H1 (cell line): ENCODE results near the gene PRKCH. TPM values are rescaled to one million over a fixed set of nuclear protein-coding genes. Genes with fewer than 3 reads are reported as not detected.

Experiments used
- YY1 ChIP-seq: IDR thresholded peaks from 2 replicates; pipeline ENCODE4 v1.6.1; 2011; ENCODE audit warnings: low read depth, mild to moderate bottlenecking, low read length
- polyA plus RNA-seq, 7 experiments: library from polyadenylated mRNA; depleted of rRNA in 3 of 7; stranded (reverse) in 5 of 7; unstranded in 2 of 7; fragments of >200 nt in 5 of 7; fragments of 200-250 nt in 2 of 7; gene quantifications; 1 replicate in 5 of 7; 2 replicates in 1 of 7; 4 replicates in 1 of 7; pipeline versions ENCODE4 v1.2.1 to v1.2.3, GENCODE V29; 2011 to 2013; ENCODE audit warnings: missing spikeins in 2 of 7, mixed read lengths in 2 of 7
- total RNA-seq: library from RNA; stranded (reverse); fragmentation: NEBNext Ultra II Directional; extraction: Animal tissue kit (Norgen Biotek cat#: 25700); gene quantifications from 2 replicates; pipeline ENCODE4 v1.2.1, GENCODE V29; 2021
- TF ChIP-seq, protein P1 (sequence below): fragments of 300-600 bp; sonication (generic); IDR thresholded peaks from 2 replicates; pipeline ENCODE4 v1.7.1; 2012; ENCODE audit warnings: low read length, moderate library complexity, mild to moderate bottlenecking, inconsistent platforms; ENCODE audit not compliant: insufficient replicate concordance

The PRKCH gene
- total and polyA plus RNA-seq, 2 of the 8 experiments (the other 6 are each of a cell fraction or from before 2014, with no cell fraction given), result 6.4 to 7.0 TPM

DNA sequence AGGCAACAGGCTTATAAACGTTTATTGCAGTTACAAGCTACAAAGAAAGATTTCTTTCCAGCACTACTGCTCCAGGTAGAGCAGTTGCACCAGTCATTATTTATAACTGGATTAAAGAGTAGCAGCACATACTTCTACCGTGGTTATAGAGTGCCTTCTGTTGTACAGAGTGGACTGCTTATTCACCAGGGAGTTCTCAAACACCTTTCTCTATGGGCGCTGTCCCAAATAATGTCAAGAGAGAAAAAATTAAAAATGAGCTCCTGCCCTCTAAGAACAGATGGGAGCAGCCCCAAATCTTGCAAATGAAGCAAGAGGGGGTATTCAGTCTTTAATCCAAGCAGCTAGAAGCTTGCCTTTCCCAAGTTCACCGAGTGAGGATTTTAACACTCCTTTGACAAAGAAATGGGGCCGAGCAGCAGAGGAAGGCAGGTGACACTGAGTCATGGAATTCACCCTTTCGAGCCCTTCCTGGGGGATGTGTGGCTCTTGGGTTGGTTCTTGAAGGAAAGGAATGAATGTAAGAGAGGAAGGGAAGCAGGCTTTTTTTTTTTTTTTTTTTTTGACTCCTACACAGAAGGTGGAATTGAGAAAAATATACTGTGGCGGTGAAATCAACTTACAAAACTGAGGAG is 181.2 kb downstream of the PRKCH start (continued):
- TF ChIP-seq, protein P1, sequence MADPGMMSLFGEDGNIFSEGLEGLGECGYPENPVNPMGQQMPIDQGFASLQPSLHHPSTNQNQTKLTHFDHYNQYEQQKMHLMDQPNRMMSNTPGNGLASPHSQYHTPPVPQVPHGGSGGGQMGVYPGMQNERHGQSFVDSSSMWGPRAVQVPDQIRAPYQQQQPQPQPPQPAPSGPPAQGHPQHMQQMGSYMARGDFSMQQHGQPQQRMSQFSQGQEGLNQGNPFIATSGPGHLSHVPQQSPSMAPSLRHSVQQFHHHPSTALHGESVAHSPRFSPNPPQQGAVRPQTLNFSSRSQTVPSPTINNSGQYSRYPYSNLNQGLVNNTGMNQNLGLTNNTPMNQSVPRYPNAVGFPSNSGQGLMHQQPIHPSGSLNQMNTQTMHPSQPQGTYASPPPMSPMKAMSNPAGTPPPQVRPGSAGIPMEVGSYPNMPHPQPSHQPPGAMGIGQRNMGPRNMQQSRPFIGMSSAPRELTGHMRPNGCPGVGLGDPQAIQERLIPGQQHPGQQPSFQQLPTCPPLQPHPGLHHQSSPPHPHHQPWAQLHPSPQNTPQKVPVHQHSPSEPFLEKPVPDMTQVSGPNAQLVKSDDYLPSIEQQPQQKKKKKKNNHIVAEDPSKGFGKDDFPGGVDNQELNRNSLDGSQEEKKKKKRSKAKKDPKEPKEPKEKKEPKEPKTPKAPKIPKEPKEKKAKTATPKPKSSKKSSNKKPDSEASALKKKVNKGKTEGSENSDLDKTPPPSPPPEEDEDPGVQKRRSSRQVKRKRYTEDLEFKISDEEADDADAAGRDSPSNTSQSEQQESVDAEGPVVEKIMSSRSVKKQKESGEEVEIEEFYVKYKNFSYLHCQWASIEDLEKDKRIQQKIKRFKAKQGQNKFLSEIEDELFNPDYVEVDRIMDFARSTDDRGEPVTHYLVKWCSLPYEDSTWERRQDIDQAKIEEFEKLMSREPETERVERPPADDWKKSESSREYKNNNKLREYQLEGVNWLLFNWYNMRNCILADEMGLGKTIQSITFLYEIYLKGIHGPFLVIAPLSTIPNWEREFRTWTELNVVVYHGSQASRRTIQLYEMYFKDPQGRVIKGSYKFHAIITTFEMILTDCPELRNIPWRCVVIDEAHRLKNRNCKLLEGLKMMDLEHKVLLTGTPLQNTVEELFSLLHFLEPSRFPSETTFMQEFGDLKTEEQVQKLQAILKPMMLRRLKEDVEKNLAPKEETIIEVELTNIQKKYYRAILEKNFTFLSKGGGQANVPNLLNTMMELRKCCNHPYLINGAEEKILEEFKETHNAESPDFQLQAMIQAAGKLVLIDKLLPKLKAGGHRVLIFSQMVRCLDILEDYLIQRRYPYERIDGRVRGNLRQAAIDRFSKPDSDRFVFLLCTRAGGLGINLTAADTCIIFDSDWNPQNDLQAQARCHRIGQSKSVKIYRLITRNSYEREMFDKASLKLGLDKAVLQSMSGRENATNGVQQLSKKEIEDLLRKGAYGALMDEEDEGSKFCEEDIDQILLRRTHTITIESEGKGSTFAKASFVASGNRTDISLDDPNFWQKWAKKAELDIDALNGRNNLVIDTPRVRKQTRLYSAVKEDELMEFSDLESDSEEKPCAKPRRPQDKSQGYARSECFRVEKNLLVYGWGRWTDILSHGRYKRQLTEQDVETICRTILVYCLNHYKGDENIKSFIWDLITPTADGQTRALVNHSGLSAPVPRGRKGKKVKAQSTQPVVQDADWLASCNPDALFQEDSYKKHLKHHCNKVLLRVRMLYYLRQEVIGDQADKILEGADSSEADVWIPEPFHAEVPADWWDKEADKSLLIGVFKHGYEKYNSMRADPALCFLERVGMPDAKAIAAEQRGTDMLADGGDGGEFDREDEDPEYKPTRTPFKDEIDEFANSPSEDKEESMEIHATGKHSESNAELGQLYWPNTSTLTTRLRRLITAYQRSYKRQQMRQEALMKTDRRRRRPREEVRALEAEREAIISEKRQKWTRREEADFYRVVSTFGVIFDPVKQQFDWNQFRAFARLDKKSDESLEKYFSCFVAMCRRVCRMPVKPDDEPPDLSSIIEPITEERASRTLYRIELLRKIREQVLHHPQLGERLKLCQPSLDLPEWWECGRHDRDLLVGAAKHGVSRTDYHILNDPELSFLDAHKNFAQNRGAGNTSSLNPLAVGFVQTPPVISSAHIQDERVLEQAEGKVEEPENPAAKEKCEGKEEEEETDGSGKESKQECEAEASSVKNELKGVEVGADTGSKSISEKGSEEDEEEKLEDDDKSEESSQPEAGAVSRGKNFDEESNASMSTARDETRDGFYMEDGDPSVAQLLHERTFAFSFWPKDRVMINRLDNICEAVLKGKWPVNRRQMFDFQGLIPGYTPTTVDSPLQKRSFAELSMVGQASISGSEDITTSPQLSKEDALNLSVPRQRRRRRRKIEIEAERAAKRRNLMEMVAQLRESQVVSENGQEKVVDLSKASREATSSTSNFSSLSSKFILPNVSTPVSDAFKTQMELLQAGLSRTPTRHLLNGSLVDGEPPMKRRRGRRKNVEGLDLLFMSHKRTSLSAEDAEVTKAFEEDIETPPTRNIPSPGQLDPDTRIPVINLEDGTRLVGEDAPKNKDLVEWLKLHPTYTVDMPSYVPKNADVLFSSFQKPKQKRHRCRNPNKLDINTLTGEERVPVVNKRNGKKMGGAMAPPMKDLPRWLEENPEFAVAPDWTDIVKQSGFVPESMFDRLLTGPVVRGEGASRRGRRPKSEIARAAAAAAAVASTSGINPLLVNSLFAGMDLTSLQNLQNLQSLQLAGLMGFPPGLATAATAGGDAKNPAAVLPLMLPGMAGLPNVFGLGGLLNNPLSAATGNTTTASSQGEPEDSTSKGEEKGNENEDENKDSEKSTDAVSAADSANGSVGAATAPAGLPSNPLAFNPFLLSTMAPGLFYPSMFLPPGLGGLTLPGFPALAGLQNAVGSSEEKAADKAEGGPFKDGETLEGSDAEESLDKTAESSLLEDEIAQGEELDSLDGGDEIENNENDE, result peak; percentile 27
- 0 out of 2 replicates have a peak, but pooled peaks have one; percentile 20 for TF ChIP-seq YY1
- TF ChIP-seq, all 59 proteins: peak for 5
